HepG2 (cell line): ENCODE results near the gene LIME1. TPM values are rescaled to one million over a fixed set of nuclear protein-coding genes. Genes with fewer than 3 reads are reported as not detected.

Source experiments
- AKAP8 ChIP-seq: sonication (generic); formaldehyde crosslinking; IDR thresholded peaks from 2 replicates; pipeline ENCODE4 v1.5.1; 2020; ENCODE audit warnings: mild to moderate bottlenecking, missing genetic modification reagents
- JDP2 ChIP-seq: sonication (generic); formaldehyde crosslinking; IDR thresholded peaks from 2 replicates; pipeline ENCODE4 v1.8.1; 2022; ENCODE audit warnings: missing genetic modification reagents, borderline replicate concordance
- NFIC ChIP-seq: IDR thresholded peaks from 2 replicates; pipeline ENCODE4 v1.6.1; 2012; ENCODE audit warnings: mild to moderate bottlenecking, low read length, inconsistent platforms
- NKX3-1 ChIP-seq: sonication (generic); formaldehyde crosslinking; IDR thresholded peaks from 2 replicates; pipeline ENCODE4 v1.5.0; 2020; ENCODE audit warnings: missing genetic modification reagents
- POLR2G ChIP-seq: fragments of 200-400 bp; formaldehyde crosslinking; IDR thresholded peaks from 2 replicates; pipeline ENCODE4 v1.6.1; 2018; ENCODE audit warnings: mild to moderate bottlenecking, low read depth, low read length, moderate library complexity
- SMYD3 ChIP-seq: sonication (generic); formaldehyde crosslinking; IDR thresholded peaks from 2 replicates; pipeline ENCODE4 v1.8.1; 2023; ENCODE audit warnings: mild to moderate bottlenecking, missing genetic modification reagents
- YEATS2 ChIP-seq: sonication (generic); formaldehyde crosslinking; IDR thresholded peaks from 2 replicates; pipeline ENCODE4 v1.4.0; 2020; ENCODE audit warnings: missing genetic modification reagents, borderline replicate concordance
- YEATS4 ChIP-seq: sonication (generic); formaldehyde crosslinking; IDR thresholded peaks from 2 replicates; pipeline ENCODE4 v1.4.0; 2020; ENCODE audit warnings: missing genetic modification reagents, borderline replicate concordance
- ZBTB8A ChIP-seq: sonication (generic); formaldehyde crosslinking; IDR thresholded peaks from 2 replicates; pipeline ENCODE4 v1.4.0; 2020; ENCODE audit warnings: mild to moderate bottlenecking, low read depth, missing genetic modification reagents, borderline replicate concordance
- ZNF563 ChIP-seq: sonication (generic); formaldehyde crosslinking; IDR thresholded peaks from 2 replicates; pipeline ENCODE4 v1.8.0; 2022; ENCODE audit warnings: mild to moderate bottlenecking, moderate library complexity, missing genetic modification reagents
- polyA plus RNA-seq, 8 experiments: library from polyadenylated mRNA; depleted of rRNA in 3 of 8; stranded (reverse) in 7 of 8; unstranded in 1 of 8; fragments of >200 nt; fragmentation: Illumina TruSeq in 4 of 8; extraction: Trizol in 4 of 8; gene quantifications; 2 replicates each; pipeline versions ENCODE4 v1.2.1 to v1.2.3, GENCODE V29; 2011 to 2016; ENCODE audit warnings: low read depth in 4 of 8, missing spikeins in 1 of 8, mixed read lengths in 1 of 8; ENCODE audit not compliant: insufficient read depth in 1 of 8
- total RNA-seq, 5 experiments: library from RNA; depleted of rRNA; stranded (reverse); fragments of >200 nt; fragmentation: Illumina TruSeq; extraction: Trizol; gene quantifications; 2 replicates each; pipeline ENCODE4 v1.2.3, GENCODE V29; 2016; ENCODE audit warnings: low read depth in 1 of 5
- TF ChIP-seq, protein P1 (sequence below): sonication (generic); formaldehyde crosslinking; IDR thresholded peaks from 2 replicates; pipeline ENCODE4 v1.4.0; 2020; ENCODE audit warnings: mild to moderate bottlenecking, missing genetic modification reagents, borderline replicate concordance
- TF ChIP-seq, protein P2 (sequence below): sonication (generic); formaldehyde crosslinking; IDR thresholded peaks from 2 replicates; pipeline ENCODE4 v1.9.0; 2022; ENCODE audit warnings: low read depth, missing genetic modification reagents
- TF ChIP-seq, protein P3 (sequence below): sonication (generic); formaldehyde crosslinking; IDR thresholded peaks from 2 replicates; pipeline ENCODE4 v1.5.1; 2020; ENCODE audit warnings: missing genetic modification reagents, mild to moderate bottlenecking, borderline replicate concordance
- TF ChIP-seq, protein P4 (sequence below): sonication (generic); formaldehyde crosslinking; IDR thresholded peaks from 2 replicates; pipeline ENCODE4 v1.4.0; 2020; ENCODE audit warnings: mild to moderate bottlenecking, missing genetic modification reagents
- TF ChIP-seq, protein P5 (sequence below): sonication (generic); formaldehyde crosslinking; IDR thresholded peaks from 2 replicates; pipeline ENCODE4 v1.5.0; 2020; ENCODE audit warnings: missing genetic modification reagents, mild to moderate bottlenecking, borderline replicate concordance

Gene LIME1
- total and polyA plus RNA-seq, 2 of the 13 experiments (the other 11 are each of a cell fraction or from before 2014, with no cell fraction given): 13.0 to 61.5 TPM

DNA sequence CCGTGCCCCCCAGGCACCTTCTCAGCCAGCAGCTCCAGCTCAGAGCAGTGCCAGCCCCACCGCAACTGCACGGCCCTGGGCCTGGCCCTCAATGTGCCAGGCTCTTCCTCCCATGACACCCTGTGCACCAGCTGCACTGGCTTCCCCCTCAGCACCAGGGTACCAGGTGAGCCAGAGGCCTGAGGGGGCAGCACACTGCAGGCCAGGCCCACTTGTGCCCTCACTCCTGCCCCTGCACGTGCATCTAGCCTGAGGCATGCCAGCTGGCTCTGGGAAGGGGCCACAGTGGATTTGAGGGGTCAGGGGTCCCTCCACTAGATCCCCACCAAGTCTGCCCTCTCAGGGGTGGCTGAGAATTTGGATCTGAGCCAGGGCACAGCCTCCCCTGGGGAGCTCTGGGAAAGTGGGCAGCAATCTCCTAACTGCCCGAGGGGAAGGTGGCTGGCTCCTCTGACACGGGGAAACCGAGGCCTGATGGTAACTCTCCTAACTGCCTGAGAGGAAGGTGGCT is 39.1 kb upstream of the LIME1 start (continued):
- TF ChIP-seq, protein P1, sequence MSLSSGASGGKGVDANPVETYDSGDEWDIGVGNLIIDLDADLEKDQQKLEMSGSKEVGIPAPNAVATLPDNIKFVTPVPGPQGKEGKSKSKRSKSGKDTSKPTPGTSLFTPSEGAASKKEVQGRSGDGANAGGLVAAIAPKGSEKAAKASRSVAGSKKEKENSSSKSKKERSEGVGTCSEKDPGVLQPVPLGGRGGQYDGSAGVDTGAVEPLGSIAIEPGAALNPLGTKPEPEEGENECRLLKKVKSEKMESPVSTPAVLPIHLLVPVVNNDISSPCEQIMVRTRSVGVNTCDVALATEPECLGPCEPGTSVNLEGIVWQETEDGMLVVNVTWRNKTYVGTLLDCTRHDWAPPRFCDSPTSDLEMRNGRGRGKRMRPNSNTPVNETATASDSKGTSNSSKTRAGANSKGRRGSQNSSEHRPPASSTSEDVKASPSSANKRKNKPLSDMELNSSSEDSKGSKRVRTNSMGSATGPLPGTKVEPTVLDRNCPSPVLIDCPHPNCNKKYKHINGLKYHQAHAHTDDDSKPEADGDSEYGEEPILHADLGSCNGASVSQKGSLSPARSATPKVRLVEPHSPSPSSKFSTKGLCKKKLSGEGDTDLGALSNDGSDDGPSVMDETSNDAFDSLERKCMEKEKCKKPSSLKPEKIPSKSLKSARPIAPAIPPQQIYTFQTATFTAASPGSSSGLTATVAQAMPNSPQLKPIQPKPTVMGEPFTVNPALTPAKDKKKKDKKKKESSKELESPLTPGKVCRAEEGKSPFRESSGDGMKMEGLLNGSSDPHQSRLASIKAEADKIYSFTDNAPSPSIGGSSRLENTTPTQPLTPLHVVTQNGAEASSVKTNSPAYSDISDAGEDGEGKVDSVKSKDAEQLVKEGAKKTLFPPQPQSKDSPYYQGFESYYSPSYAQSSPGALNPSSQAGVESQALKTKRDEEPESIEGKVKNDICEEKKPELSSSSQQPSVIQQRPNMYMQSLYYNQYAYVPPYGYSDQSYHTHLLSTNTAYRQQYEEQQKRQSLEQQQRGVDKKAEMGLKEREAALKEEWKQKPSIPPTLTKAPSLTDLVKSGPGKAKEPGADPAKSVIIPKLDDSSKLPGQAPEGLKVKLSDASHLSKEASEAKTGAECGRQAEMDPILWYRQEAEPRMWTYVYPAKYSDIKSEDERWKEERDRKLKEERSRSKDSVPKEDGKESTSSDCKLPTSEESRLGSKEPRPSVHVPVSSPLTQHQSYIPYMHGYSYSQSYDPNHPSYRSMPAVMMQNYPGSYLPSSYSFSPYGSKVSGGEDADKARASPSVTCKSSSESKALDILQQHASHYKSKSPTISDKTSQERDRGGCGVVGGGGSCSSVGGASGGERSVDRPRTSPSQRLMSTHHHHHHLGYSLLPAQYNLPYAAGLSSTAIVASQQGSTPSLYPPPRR (CRISPR knock-in tag): peak; percentile 18; the same call in 1 of the 2 replicates
- TF ChIP-seq, protein P2, sequence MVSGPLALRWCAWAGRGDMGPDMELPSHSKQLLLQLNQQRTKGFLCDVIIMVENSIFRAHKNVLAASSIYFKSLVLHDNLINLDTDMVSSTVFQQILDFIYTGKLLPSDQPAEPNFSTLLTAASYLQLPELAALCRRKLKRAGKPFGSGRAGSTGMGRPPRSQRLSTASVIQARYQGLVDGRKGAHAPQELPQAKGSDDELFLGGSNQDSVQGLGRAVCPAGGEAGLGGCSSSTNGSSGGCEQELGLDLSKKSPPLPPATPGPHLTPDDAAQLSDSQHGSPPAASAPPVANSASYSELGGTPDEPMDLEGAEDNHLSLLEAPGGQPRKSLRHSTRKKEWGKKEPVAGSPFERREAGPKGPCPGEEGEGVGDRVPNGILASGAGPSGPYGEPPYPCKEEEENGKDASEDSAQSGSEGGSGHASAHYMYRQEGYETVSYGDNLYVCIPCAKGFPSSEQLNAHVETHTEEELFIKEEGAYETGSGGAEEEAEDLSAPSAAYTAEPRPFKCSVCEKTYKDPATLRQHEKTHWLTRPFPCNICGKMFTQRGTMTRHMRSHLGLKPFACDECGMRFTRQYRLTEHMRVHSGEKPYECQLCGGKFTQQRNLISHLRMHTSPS (CRISPR knock-in tag): peak; percentile 61
- TF ChIP-seq SMYD3 (CRISPR knock-in tag) (no peak), AKAP8 (CRISPR knock-in tag) (peak; percentile 22; the same call in 1 of the 2 replicates), JDP2 (no peak), ZNF563 (CRISPR knock-in tag) (0 out of 2 replicates have a peak, but pooled peaks have one; percentile 8), NFIC (no peak), YEATS4 (CRISPR knock-in tag) (peak; percentile 14; the same call in 1 of the 2 replicates), POLR2G (peak; percentile 42), YEATS2 (CRISPR knock-in tag) (0 out of 2 replicates have a peak, but pooled peaks have one; percentile 1), NKX3-1 (CRISPR knock-in tag) (no peak), ZBTB8A (CRISPR knock-in tag) (0 out of 2 replicates have a peak, but pooled peaks have one; percentile 41)
- TF ChIP-seq, protein P3, sequence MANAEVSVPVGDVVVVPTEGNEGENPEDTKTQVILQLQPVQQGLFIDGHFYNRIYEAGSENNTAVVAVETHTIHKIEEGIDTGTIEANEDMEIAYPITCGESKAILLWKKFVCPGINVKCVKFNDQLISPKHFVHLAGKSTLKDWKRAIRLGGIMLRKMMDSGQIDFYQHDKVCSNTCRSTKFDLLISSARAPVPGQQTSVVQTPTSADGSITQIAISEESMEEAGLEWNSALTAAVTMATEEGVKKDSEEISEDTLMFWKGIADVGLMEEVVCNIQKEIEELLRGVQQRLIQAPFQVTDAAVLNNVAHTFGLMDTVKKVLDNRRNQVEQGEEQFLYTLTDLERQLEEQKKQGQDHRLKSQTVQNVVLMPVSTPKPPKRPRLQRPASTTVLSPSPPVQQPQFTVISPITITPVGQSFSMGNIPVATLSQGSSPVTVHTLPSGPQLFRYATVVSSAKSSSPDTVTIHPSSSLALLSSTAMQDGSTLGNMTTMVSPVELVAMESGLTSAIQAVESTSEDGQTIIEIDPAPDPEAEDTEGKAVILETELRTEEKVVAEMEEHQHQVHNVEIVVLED (CRISPR knock-in tag): 0 out of 2 replicates have a peak, but pooled peaks have one; percentile 18
- TF ChIP-seq, protein P4, sequence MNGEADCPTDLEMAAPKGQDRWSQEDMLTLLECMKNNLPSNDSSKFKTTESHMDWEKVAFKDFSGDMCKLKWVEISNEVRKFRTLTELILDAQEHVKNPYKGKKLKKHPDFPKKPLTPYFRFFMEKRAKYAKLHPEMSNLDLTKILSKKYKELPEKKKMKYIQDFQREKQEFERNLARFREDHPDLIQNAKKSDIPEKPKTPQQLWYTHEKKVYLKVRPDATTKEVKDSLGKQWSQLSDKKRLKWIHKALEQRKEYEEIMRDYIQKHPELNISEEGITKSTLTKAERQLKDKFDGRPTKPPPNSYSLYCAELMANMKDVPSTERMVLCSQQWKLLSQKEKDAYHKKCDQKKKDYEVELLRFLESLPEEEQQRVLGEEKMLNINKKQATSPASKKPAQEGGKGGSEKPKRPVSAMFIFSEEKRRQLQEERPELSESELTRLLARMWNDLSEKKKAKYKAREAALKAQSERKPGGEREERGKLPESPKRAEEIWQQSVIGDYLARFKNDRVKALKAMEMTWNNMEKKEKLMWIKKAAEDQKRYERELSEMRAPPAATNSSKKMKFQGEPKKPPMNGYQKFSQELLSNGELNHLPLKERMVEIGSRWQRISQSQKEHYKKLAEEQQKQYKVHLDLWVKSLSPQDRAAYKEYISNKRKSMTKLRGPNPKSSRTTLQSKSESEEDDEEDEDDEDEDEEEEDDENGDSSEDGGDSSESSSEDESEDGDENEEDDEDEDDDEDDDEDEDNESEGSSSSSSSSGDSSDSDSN (CRISPR knock-in tag): peak; percentile 2; the same call in 1 of the 2 replicates
- TF ChIP-seq, protein P5, sequence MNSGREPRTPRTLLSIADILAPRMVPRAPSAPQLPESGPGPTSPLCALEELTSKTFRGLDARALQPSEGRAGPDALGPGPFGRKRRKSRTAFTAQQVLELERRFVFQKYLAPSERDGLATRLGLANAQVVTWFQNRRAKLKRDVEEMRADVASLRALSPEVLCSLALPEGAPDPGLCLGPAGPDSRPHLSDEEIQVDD (CRISPR knock-in tag): 0 out of 2 replicates have a peak, but pooled peaks have one; percentile 49
